SU-DHL-6 (cell line): Measurements from ENCODE around the gene RPRD2.
A peak's percentile ranks its signal among the peaks of the same experiment; 100 is the strongest.

Experiments used
- H2AFZ ChIP-seq: fragments of 200-600 bp; sonication (generic); 2 replicates; pipeline ENCODE4 v1.6.1; 2014; ENCODE audit warnings: low read depth, mild to moderate bottlenecking, moderate library complexity, mixed read lengths, antibody characterized with exemption, low read length; ENCODE audit not compliant: severe bottlenecking
- H3F3A ChIP-seq: fragments of 200-600 bp; shearing (Covaris generic); 2 replicates; pipeline ENCODE4 v1.6.0; 2016; ENCODE audit warnings: antibody characterized with exemption, mild to moderate bottlenecking; ENCODE audit not compliant: insufficient read depth
- H3K27ac ChIP-seq: fragments of 200-600 bp; sonication (generic); 2 replicates; pipeline ENCODE4 v1.5.1; 2016; ENCODE audit warnings: low read depth, mild to moderate bottlenecking, low read length, moderate library complexity, mixed read lengths
- H3K27me3 ChIP-seq: fragments of 200-600 bp; sonication (generic), shearing (Covaris generic); 2 replicates; pipeline ENCODE4 v1.6.0; 2014; ENCODE audit warnings: mild to moderate bottlenecking, low read length
- H3K36me3 ChIP-seq: fragments of 200-600 bp; sonication (generic); 2 replicates; pipeline ENCODE4 v1.6.1; 2014; ENCODE audit warnings: mild to moderate bottlenecking, low read length, mixed read lengths
- H3K4me2 ChIP-seq: fragments of 300-600, 200-600 bp; shearing (Covaris generic), sonication (generic); 2 replicates; pipeline ENCODE4 v1.6.0; 2014; ENCODE audit warnings: low read length, low read depth, mild to moderate bottlenecking; ENCODE audit not compliant: poor library complexity, severe bottlenecking
- H3K4me3 ChIP-seq: fragments of 200-600 bp; sonication (generic); 2 replicates; pipeline ENCODE4 v1.5.1; 2014; ENCODE audit warnings: antibody characterized with exemption, low read length, mild to moderate bottlenecking, mixed read lengths; ENCODE audit not compliant: insufficient read depth, poor library complexity, severe bottlenecking
- H3K79me2 ChIP-seq: fragments of 200-600 bp; sonication (generic); 2 replicates; pipeline ENCODE4 v1.6.1; 2014; ENCODE audit warnings: mild to moderate bottlenecking, low read length, moderate library complexity; ENCODE audit not compliant: insufficient read depth
- H3K9ac ChIP-seq: fragments of 200-600 bp; sonication (generic); 2 replicates; pipeline ENCODE4 v1.7.0; 2014; ENCODE audit warnings: mild to moderate bottlenecking, low read length
- H3K9me2 ChIP-seq: fragments of 200-600 bp; sonication (generic); replicated peaks from 2 replicates; pipeline ENCODE4 v1.6.1; 2014; ENCODE audit warnings: low read length; ENCODE audit not compliant: insufficient read depth
- H3K9me3 ChIP-seq: fragments of 200-600 bp; sonication (generic); 2 replicates; pipeline ENCODE4 v1.6.1; 2014; ENCODE audit warnings: low read length, mixed read lengths; ENCODE audit not compliant: insufficient read depth
- H4K20me1 ChIP-seq: fragments of 200-600 bp; sonication (generic); 2 replicates; pipeline ENCODE4 v1.6.1; 2014; ENCODE audit warnings: low read depth, mild to moderate bottlenecking, antibody characterized with exemption, low read length, moderate library complexity, mixed read lengths
- CTCF ChIP-seq: fragments of 200-600 bp; sonication (generic); IDR thresholded peaks from one replicate; pipeline ENCODE4 v1.5.1; 2017; ENCODE audit warnings: antibody characterized with exemption, mild to moderate bottlenecking, low read length, moderate library complexity; ENCODE audit not compliant: insufficient read depth, poor library complexity, severe bottlenecking
- EZH2phosphoT487 ChIP-seq: fragments of 200-600 bp; sonication (generic), shearing (Covaris generic); conservative IDR thresholded peaks from 2 replicates; pipeline ENCODE4 v1.6.1; 2018; ENCODE audit warnings: mild to moderate bottlenecking, antibody characterized with exemption, low read length, moderate library complexity, mixed read lengths

The RPRD2 gene

DNA sequence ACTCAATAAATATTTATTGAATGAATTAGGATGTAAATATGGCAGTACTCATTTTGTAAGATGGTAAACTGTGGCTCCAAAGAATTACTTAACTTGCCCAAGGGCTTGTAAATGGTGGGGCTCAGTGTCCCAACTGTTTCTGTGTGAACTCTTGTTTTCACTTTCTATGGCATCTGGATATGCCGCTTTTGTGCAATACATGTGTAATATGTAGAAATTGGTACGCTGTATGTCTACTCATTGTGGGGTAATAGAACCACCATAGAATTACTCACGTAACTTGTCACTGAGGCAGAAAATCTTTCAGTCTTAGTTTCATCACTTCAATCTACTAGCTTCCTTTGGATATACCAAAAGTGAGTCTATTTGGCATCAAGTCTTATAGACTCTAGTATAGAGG is 41.6 kb upstream of the RPRD2 start:
- TF ChIP-seq CTCF (no peak), EZH2phosphoT487 (no peak)
- Histone ChIP-seq H4K20me1 (no peaks in the 10 kb centered on the region), H3K4me2 (peak overlapping the region; percentile 86), H3K4me3 (peak overlapping the region; percentile 67), H3K9me3 (no peaks in the 10 kb centered on the region), H3K9ac (peak overlapping the region; percentile 87), H3K36me3 (peaks cover 20% of the 10 kb centered on the region), H3K27me3 (no peaks in the 10 kb centered on the region), H3K9me2 (no peaks in the 10 kb centered on the region), H3F3A (no peaks in the 10 kb centered on the region), H3K27ac (0 out of 2 replicates have a peak overlapping the region, but pooled peaks have one; percentile 44), H2AFZ (no peak overlapping the region), H3K79me2 (peaks cover 43% of the 10 kb centered on the region)

DNA sequence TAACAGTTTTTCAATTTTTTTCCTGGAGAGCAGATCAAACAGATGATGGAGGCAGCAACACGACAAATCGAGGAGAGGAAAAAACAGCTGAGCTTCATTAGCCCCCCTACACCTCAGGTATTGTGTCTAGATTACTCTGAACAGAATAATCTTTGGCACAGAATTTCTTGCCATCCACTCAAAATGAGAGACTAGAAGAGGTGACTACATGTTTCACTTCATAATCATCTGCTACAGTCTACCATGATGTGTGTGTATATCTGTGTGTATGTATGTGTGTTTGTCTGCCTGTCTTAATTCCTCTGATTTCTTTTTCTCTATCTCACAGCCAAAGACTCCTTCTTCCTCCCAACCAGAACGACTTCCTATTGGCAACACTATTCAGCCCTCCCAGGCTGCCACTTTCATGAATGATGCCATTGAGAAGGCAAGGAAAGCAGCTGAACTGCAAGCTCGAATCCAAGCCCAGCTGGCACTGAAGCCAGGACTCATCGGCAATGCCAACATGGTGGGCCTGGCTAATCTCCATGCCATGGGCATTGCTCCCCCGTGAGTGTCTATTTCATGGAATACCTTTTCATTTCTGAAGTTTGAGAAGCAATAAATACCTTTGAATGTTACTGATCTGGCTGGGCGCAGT is 31.2 kb upstream of the RPRD2 start:
- Histone ChIP-seq H4K20me1 (no peaks in the 10 kb centered on the region), H3K4me3 (no peak overlapping the region), H2AFZ (no peak overlapping the region), H3K9me2 (no peaks in the 10 kb centered on the region), H3K27ac (no peak overlapping the region), H3K9ac (no peak overlapping the region), H3K9me3 (no peaks in the 10 kb centered on the region), H3K4me2 (no peak overlapping the region), H3K79me2 (no peaks in the 10 kb centered on the region), H3K36me3 (peaks cover 31% of the 10 kb centered on the region), H3F3A (no peaks in the 10 kb centered on the region), H3K27me3 (no peaks in the 10 kb centered on the region)
- TF ChIP-seq EZH2phosphoT487, result no peak
- no peak for TF ChIP-seq CTCF

DNA sequence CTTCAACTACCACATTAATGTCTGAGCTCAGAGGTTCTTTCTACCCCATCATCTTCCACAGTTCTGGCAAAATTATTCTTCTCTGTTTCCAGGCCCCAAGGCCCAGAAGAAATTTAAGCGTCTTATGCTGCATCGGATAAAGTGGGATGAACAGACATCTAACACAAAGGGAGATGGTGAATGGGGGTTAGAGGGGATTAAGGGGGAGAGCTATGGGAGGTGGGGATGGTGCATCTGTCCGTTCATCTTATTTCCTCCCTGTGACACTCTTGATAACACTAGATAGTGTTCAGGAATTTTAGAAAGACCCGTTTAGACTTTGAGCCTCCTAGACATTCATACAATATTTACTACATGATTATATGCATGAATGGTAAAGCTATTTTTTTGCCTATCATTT is 17.6 kb upstream of the RPRD2 start:
- Histone ChIP-seq H2AFZ (no peak overlapping the region), H3K9me2 (no peaks in the 10 kb centered on the region), H3K36me3 (peaks cover 39% of the 10 kb centered on the region; the same call in 1 of the 2 replicates), H3K79me2 (no peaks in the 10 kb centered on the region), H4K20me1 (no peaks in the 10 kb centered on the region), H3K4me3 (no peak overlapping the region), H3K27ac (no peak overlapping the region), H3K9me3 (no peaks in the 10 kb centered on the region), H3K9ac (no peak overlapping the region), H3K4me2 (no peak overlapping the region), H3K27me3 (no peaks in the 10 kb centered on the region), H3F3A (no peaks in the 10 kb centered on the region)
- no peak for TF ChIP-seq EZH2phosphoT487
- TF ChIP-seq CTCF, result no peak
